GM15510 (cell line): ENCODE measurements around the gene STX4.

Experiments
- POLR2A ChIP-seq: IDR thresholded peaks from 3 replicates; pipeline ENCODE4 v1.6.1; 2011; ENCODE audit warnings: borderline replicate concordance; ENCODE audit not compliant: insufficient read length; ENCODE audit errors: extremely low read depth

Gene STX4

GRCh38 chr16:31067342-31067741, 34.0 kb downstream of the STX4 start:
- no peak for TF ChIP-seq POLR2A

- no peak for TF ChIP-seq POLR2A
These were observed 38.5 kb downstream of the STX4 start for GRCh38 chr16:31071861-31072260.

GRCh38 chr16:31072540-31073141, 39.3 kb downstream of the STX4 start:
- no peak for TF ChIP-seq POLR2A

- TF ChIP-seq POLR2A, result peak; percentile 49
These were observed 40.0 kb downstream of the STX4 start for GRCh38 chr16:31073142-31073969.

- TF ChIP-seq POLR2A, result peak; percentile 86
These were observed 40.8 kb downstream of the STX4 start, which contains the start of the genes ZNF646 and ZNF668 for GRCh38 chr16:31073970-31074813. Gene ZNF646, plus strand, starts transcription at chr16:31074422. Its CDS starts 1,903 bp downstream, at chr16:31076325. Gene ZNF668, minus strand, starts transcription at chr16:31074240. Its CDS starts 9,781 bp downstream, at chr16:31064459.

- TF ChIP-seq POLR2A, result no peak
These were observed 41.4 kb downstream of the STX4 start for GRCh38 chr16:31074814-31075183.

GRCh38 chr16:31076319-31076718, 43.0 kb downstream of the STX4 start:
- no peak for TF ChIP-seq POLR2A

GRCh38 chr16:31077024-31077423, 43.7 kb downstream of the STX4 start:
- no peak for TF ChIP-seq POLR2A

- TF ChIP-seq POLR2A, result no peak
These were observed 44.4 kb downstream of the STX4 start for GRCh38 chr16:31077592-31078396.

- TF ChIP-seq POLR2A, result no peak
These were observed 45.4 kb downstream of the STX4 start for GRCh38 chr16:31078597-31079341.

GRCh38 chr16:31079342-31079944, 46.1 kb downstream of the STX4 start:
- no peak for TF ChIP-seq POLR2A

GRCh38 chr16:31080035-31080629, 46.8 kb downstream of the STX4 start:
- no peak for TF ChIP-seq POLR2A
